Esophagus squamous epithelium (tissue), 5 donors: ENCODE results near the gene SLC6A13. TPM values are rescaled to one million over a fixed set of nuclear protein-coding genes. Genes with fewer than 3 reads are reported as not detected.
A peak's percentile ranks its signal among the peaks of the same experiment; 100 is the strongest.
"Not testable (repeated sequence)": the region's sequence is repeated elsewhere in the genome, so short reads cannot be mapped to it uniquely, and the experiment has no call there.

Experiments
- DNase-seq: peaks from one replicate; lab custom pipeline; 2025; lab: John Stamatoyannopoulos, UW
- H3K27ac ChIP-seq, 4 donors: fragments of 200-600 bp; sonication (generic); one replicate each; pipeline ENCODE4 v1.5.1; 2016 to 2019; ENCODE audit warnings: mild to moderate bottlenecking in 1 of 4
- H3K27me3 ChIP-seq, 4 donors: fragments of 200-600 bp; sonication (generic); 1 replicate in 3 of 4; 2 replicates in 1 of 4; pipeline versions ENCODE4 v1.5.1 to v1.6.0; 2017 to 2021; ENCODE audit warnings: antibody characterized with exemption in 1 of 4
- H3K36me3 ChIP-seq, 3 donors: fragments of 200-600 bp; sonication (generic); one replicate each; pipeline ENCODE4 v1.5.1; 2016 to 2019
- H3K4me1 ChIP-seq, 3 donors: fragments of 200-600 bp; sonication (generic); one replicate each; pipeline ENCODE4 v1.5.1; 2017 to 2019
- H3K4me3 ChIP-seq, 4 donors: fragments of 200-600 bp; sonication (generic); 1 replicate in 3 of 4; 2 replicates in 1 of 4; pipeline ENCODE4 v1.5.1; 2016 to 2019; ENCODE audit warnings: mild to moderate bottlenecking in 2 of 4, moderate library complexity in 1 of 4
- H3K9me3 ChIP-seq, 3 donors: fragments of 200-600 bp; sonication (generic); one replicate each; pipeline ENCODE4 v1.5.1; 2016 to 2019
- CTCF ChIP-seq, 6 experiments: fragments of 450-650 bp in 4 of 6; fragments of 200-600 bp in 2 of 6; sonication (generic) in 2 of 6; IDR thresholded peaks; one replicate each; pipeline ENCODE4 v1.5.1; 2016 to 2019; ENCODE audit warnings: antibody characterized with exemption in 6 of 6, mild to moderate bottlenecking in 4 of 6, moderate library complexity in 4 of 6
- POLR2A ChIP-seq, 4 donors: fragments of 450-650 bp; IDR thresholded peaks; one replicate each; pipeline ENCODE4 v1.6.1; 2017; ENCODE audit warnings: antibody characterized with exemption in 4 of 4, mild to moderate bottlenecking in 4 of 4, moderate library complexity in 3 of 4
- WGBS, 2 donors: methylation state at CpG; one replicate each; pipeline ENCODE4 v1.1.5; 2018; 5-methylcytosine and 5-hydroxymethylcytosine counted together
- intact Hi-C: fragments of 100-400 bp; cut with DNase I; formaldehyde crosslinking; loops from one replicate; pipeline ENCODE4 v1.15.0; 2022
- total RNA-seq, 4 donors: library from RNA; depleted of rRNA; stranded (reverse); fragments of >200 nt; gene quantifications; one replicate each; pipeline ENCODE4 v1.1.0, GENCODE V29; 2016
- donor health status: DM: yes; HTN: yes; CAD: no.

Gene SLC6A13
- total RNA-seq, 4 donors from 2014 or later = not detected

- intact Hi-C loops = no loop called here
- no peak for DNase-seq
- Histone ChIP-seq H3K4me1 (peaks cover 8 to 13% (median 11%) of the 10 kb centered on the region in 3 donors), H3K9me3 (no peaks in the 10 kb centered on the region), H3K27ac (no peak overlapping the region), H3K4me3 (no peak overlapping the region), H3K36me3 (no peaks in the 10 kb centered on the region), H3K27me3 (peaks cover 0 to 86% (median 1%) of the 10 kb centered on the region in 4 donors)
- TF ChIP-seq CTCF (IDR thresholded peaks at IDR 0.05) (no peak), POLR2A (IDR thresholded peaks at IDR 0.05) (no peak)
- 67 to 78% methylated on average over 3 of the region's 3 CpGs for WGBS, 2 donors
These were observed 71.1 kb downstream of the SLC6A13 start for GRCh38 chr12:191541-191940.

- Histone ChIP-seq H3K27me3 (peaks cover 0 to 82% (median under 1%) of the 10 kb centered on the region in 4 donors), H3K9me3 (no peaks in the 10 kb centered on the region), H3K27ac (no peak overlapping the region), H3K4me3 (no peak overlapping the region), H3K36me3 (no peaks in the 10 kb centered on the region), H3K4me1 (peaks cover 8 to 13% (median 11%) of the 10 kb centered on the region in 3 donors)
- DNase-seq = no peak
- WGBS, 2 donors = 100% methylated on average over 2 of the region's 8 CpGs; no CpG with 5 or more reads in 1 of the 2 donors
- intact Hi-C loops = no loop called here
- no peak for TF ChIP-seq CTCF (IDR thresholded peaks at IDR 0.05)
- TF ChIP-seq POLR2A (IDR thresholded peaks at IDR 0.05) = no peak
These were observed 71.8 kb downstream of the SLC6A13 start for GRCh38 chr12:190881-191280.

GRCh38 chr12:189622-189962 is 73.0 kb downstream of the SLC6A13 start:
- Histone ChIP-seq H3K36me3 (no peaks in the 10 kb centered on the region), H3K4me1 (peaks cover 8 to 13% (median 11%) of the 10 kb centered on the region in 3 donors), H3K27ac (no peak overlapping the region), H3K4me3 (peak overlapping the region in 1 of 4 donors; percentile 69), H3K27me3 (peaks cover 0 to 69% (median 0%) of the 10 kb centered on the region in 4 donors), H3K9me3 (no peaks in the 10 kb centered on the region)
- DNase-seq = no peak
- TF ChIP-seq CTCF (IDR thresholded peaks at IDR 0.05) (no peak), POLR2A (IDR thresholded peaks at IDR 0.05) (no peak)
- intact Hi-C loops = no loop called here
- 58 to 74% methylated on average over 3 to 6 of the region's 6 CpGs for WGBS, 2 donors

- peaks cover 8 to 13% (median 11%) of the 10 kb centered on the region in 3 donors for H3K4me1 ChIP-seq
- H3K4me3 ChIP-seq = peak overlapping the region; percentile 22 to 69 (median 46)
- DNase-seq = no peak
- intact Hi-C loops = no loop called here
- WGBS, 2 donors = 6 to 29% methylated on average over 5 to 25 of the region's 52 CpGs
- no peak overlapping the region for H3K27ac ChIP-seq
- H3K9me3 ChIP-seq = no peaks in the 10 kb centered on the region
- peaks cover 0 to 63% (median 0%) of the 10 kb centered on the region in 4 donors for H3K27me3 ChIP-seq
- H3K36me3 ChIP-seq = no peaks in the 10 kb centered on the region
- TF ChIP-seq CTCF (IDR thresholded peaks at IDR 0.05) (peak; percentile 54 to 84 (median 74)), POLR2A (IDR thresholded peaks at IDR 0.05) (no peak)
These were observed 73.6 kb downstream of the SLC6A13 start for GRCh38 chr12:188910-189621.

GRCh38 chr12:187986-188909 is 74.4 kb downstream of the SLC6A13 start:
- intact Hi-C loops, DNase-seq, H3K9me3 ChIP-seq, H3K27ac ChIP-seq, H3K36me3 ChIP-seq: not testable (repeated sequence)
- peaks cover 8 to 13% (median 11%) of the 10 kb centered on the region in 3 donors for H3K4me1 ChIP-seq
- WGBS, 2 donors = 50 to 60% methylated on average over 1 to 4 of the region's 53 CpGs
- H3K4me3 ChIP-seq = peak overlapping the region; percentile 22 to 69 (median 46)
- peaks cover 0 to 55% (median 0%) of the 10 kb centered on the region in 4 donors for H3K27me3 ChIP-seq
